ENCODE data around the gene KAZN. TPM values are rescaled to one million over a fixed set of nuclear protein-coding genes. Genes with fewer than 3 reads are reported as not detected.

KAZN gene
- total and polyA plus RNA-seq, 9 donors, result 10.1 to 56.4 (median 27.9) TPM

DNA sequence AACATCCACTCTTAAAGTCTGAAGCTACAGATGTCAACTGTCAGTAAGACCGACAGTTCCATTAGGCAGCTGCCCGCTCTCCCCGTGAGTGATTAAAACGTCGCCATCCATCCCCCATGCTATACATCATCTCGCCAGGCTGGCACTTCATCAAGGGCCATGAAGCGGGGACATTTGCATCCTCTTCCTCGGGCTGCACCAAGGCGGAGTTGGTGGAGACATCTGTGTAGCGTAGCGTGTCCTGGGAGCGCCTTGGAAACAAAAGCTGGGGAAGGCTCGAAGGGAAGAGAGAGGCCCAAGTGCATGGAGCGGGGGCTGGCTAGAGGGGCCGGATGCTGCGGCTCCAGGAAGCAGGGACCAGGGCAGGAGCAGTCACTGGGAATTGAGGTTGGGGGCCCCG is 250.1 kb downstream of the KAZN start:
- intact Hi-C loops (cut with DNase I), result no loop called here
- Histone ChIP-seq H3K4me3 (no peak overlapping the region), H3K4me1 (ENCODE audit: insufficient read depth) (no peaks in the 10 kb centered on the region), H3K27me3 (no peaks in the 10 kb centered on the region), H3K36me3 (no peaks in the 10 kb centered on the region), H3K9me3 (no peaks in the 10 kb centered on the region), H3K27ac (no peak overlapping the region)
- DNase-seq, result no peak
- TF ChIP-seq EP300 (IDR thresholded peaks at IDR 0.05) (no peak), POLR2A (IDR thresholded peaks at IDR 0.05) (no peak)
- TF ChIP-seq, protein P1, sequence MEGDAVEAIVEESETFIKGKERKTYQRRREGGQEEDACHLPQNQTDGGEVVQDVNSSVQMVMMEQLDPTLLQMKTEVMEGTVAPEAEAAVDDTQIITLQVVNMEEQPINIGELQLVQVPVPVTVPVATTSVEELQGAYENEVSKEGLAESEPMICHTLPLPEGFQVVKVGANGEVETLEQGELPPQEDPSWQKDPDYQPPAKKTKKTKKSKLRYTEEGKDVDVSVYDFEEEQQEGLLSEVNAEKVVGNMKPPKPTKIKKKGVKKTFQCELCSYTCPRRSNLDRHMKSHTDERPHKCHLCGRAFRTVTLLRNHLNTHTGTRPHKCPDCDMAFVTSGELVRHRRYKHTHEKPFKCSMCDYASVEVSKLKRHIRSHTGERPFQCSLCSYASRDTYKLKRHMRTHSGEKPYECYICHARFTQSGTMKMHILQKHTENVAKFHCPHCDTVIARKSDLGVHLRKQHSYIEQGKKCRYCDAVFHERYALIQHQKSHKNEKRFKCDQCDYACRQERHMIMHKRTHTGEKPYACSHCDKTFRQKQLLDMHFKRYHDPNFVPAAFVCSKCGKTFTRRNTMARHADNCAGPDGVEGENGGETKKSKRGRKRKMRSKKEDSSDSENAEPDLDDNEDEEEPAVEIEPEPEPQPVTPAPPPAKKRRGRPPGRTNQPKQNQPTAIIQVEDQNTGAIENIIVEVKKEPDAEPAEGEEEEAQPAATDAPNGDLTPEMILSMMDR (IDR thresholded peaks at IDR 0.05), result no peak
- WGBS, 3 donors, result 86 to 91% (median 87%) methylated on average over 17 of the region's 17 CpGs

DNA sequence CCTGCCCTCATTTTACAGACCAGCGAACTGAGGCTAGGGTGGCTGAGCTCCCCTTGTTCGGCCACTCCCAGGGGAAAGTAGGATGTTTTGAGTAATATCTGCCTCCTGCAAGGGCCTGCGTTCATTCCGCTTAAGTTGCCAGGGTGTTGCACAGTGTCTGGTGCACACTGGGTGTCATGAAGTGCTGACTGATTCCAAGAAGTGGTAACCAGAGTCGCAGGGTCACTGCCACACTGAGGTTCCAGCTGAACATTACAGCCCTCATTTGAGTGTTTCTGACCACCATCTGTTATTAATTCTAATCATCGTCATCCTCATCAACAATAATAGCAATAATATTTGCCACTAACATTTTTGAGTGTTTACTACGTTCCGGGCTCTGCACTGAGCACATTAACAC is 250.6 kb downstream of the KAZN start:
- Histone ChIP-seq H3K27ac (no peak overlapping the region), H3K4me1 (ENCODE audit: insufficient read depth) (no peaks in the 10 kb centered on the region), H3K36me3 (no peaks in the 10 kb centered on the region), H3K9me3 (no peaks in the 10 kb centered on the region), H3K27me3 (no peaks in the 10 kb centered on the region), H3K4me3 (no peak overlapping the region)
- intact Hi-C loops (cut with DNase I), result no loop called here
- TF ChIP-seq POLR2A (IDR thresholded peaks at IDR 0.05) (no peak), EP300 (IDR thresholded peaks at IDR 0.05) (no peak)
- TF ChIP-seq, protein P1 (IDR thresholded peaks at IDR 0.05), result no peak
- 80 to 86% (median 85%) methylated on average over 8 of the region's 8 CpGs for WGBS, 3 donors
- no peak for DNase-seq

DNA sequence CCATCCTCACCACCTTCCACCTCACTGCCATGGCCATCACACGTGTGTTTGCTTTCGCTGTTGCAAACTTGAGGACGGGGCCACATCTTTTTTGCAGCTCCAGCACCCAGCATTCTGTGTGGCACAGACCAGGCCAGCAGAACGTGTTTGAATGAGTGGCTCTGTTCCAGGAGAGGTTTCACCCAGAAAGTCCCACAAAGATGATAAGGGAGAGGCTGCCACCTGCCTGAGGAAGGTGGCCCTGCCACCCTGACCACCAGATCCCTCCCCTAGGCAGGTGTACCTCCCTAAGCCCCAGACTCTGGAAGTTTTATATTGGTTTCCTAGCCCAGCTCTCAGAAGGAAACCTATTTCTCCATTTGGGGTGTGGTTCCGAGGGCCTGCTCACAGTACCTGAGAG is 252.1 kb downstream of the KAZN start:
- H3K27me3 ChIP-seq, result no peaks in the 10 kb centered on the region
- no peaks in the 10 kb centered on the region for H3K9me3 ChIP-seq
- H3K27ac ChIP-seq, result no peak overlapping the region
- intact Hi-C loops (cut with DNase I), result no loop called here
- no peak overlapping the region for H3K4me3 ChIP-seq
- no peaks in the 10 kb centered on the region for H3K36me3 ChIP-seq
- H3K4me1 ChIP-seq (ENCODE audit: insufficient read depth), result no peaks in the 10 kb centered on the region
- no peak for DNase-seq
- TF ChIP-seq POLR2A (IDR thresholded peaks at IDR 0.05) (no peak), EP300 (IDR thresholded peaks at IDR 0.05) (no peak)
- TF ChIP-seq, protein P1 (IDR thresholded peaks at IDR 0.05), result no peak
- 77 to 84% (median 78%) methylated on average over 5 of the region's 5 CpGs for WGBS, 3 donors

DNA sequence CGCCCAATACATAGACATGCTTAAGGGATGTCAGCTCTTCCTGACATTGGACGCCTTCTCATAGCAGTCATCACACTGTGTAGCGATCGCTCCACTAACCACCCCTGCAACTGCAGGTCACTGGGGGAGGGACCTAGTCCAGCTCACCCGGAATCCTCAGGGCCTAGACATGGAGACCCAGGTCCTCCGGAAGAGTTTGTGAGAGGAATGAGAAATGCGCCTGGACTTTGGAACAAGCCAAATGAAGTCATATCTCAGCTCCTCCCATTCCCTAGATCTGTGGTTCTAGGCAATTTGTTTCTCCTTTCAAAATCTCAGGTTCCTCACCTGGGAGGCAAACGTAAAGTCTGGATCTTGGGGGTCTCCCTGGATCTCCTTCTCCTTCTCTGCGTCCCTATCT is 253.3 kb downstream of the KAZN start:
- Histone ChIP-seq H3K4me3 (no peak overlapping the region), H3K27ac (no peak overlapping the region), H3K9me3 (no peaks in the 10 kb centered on the region), H3K27me3 (no peaks in the 10 kb centered on the region), H3K4me1 (ENCODE audit: insufficient read depth) (no peaks in the 10 kb centered on the region), H3K36me3 (no peaks in the 10 kb centered on the region)
- WGBS, 3 donors, result 91 to 93% (median 93%) methylated on average over 9 of the region's 9 CpGs
- TF ChIP-seq, protein P1 (IDR thresholded peaks at IDR 0.05), result no peak
- intact Hi-C loops (cut with DNase I), result no loop called here
- DNase-seq, result no peak

DNA sequence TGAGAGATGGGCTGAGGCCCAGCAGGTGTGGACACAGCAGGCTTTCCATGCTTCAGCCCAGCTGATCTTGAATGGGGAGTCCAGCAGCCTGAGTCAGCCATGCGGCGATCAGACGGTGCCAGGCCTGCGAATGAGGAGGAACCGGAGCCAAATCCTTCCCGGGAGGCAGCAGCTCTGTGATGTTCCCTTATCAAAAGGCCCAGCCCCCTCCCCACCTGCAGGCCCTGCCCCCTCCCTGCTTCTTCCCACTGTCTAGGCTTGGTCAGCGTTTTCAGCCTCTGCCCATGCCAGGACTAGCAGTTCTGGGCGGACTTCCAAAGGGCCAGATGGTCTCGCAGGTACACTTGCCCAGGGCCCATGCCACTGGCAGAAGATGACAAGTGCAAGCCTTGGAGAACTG is 253.8 kb downstream of the KAZN start:
- Histone ChIP-seq H3K27ac (no peak overlapping the region), H3K9me3 (no peaks in the 10 kb centered on the region), H3K4me1 (ENCODE audit: insufficient read depth) (no peaks in the 10 kb centered on the region), H3K27me3 (no peaks in the 10 kb centered on the region), H3K36me3 (no peaks in the 10 kb centered on the region), H3K4me3 (no peak overlapping the region)
- no peak for TF ChIP-seq EP300 (IDR thresholded peaks at IDR 0.05)
- TF ChIP-seq, protein P1 (IDR thresholded peaks at IDR 0.05), result no peak
- TF ChIP-seq POLR2A (IDR thresholded peaks at IDR 0.05), result no peak
- WGBS, 3 donors, result 71 to 85% (median 73%) methylated on average over 9 of the region's 9 CpGs
- intact Hi-C loops (cut with DNase I), result no loop called here
- no peak for DNase-seq
